Activated gamma-delta T cell treated with anti-CD3 and anti-CD28 coated beads, Interleukin-2, amount 50 U/mL, for 16 hours (primary cell): ENCODE data around the gene B4GALNT3.

Experiments
- DNase-seq: peaks from one replicate; pipeline ENCODE4 v3.0.0-alpha.2; 2020; ENCODE audit warnings: low read depth

The B4GALNT3 gene

GRCh38 chr12:559906-560455, 100.2 kb downstream of the B4GALNT3 start:
- DNase-seq: no peak

GRCh38 chr12:560691-561390, 101.1 kb downstream of the B4GALNT3 start:
- no peak for DNase-seq

- DNase-seq: no peak
Measured at GRCh38 chr12:561391-561705, 101.6 kb downstream of the B4GALNT3 start.

GRCh38 chr12:561908-562593, 102.3 kb downstream of the B4GALNT3 start:
- DNase-seq: no peak

- DNase-seq: no peak
Measured at GRCh38 chr12:562634-563033, 102.9 kb downstream of the B4GALNT3 start.

- peak; percentile 32 for DNase-seq
Measured at GRCh38 chr12:563250-563781, 103.6 kb downstream of the B4GALNT3 start.

GRCh38 chr12:563787-564298, 104.1 kb downstream of the B4GALNT3 start:
- DNase-seq: no peak

- DNase-seq: no peak
Measured at GRCh38 chr12:565161-565560, 105.4 kb downstream of the B4GALNT3 start.

GRCh38 chr12:565589-566105, 105.9 kb downstream of the B4GALNT3 start:
- DNase-seq: no peak

- DNase-seq: no peak
Measured at GRCh38 chr12:568486-568885, 108.7 kb downstream of the B4GALNT3 start.

- DNase-seq: no peak
Measured at GRCh38 chr12:569091-569676, 109.4 kb downstream of the B4GALNT3 start.

GRCh38 chr12:569803-570434, 110.2 kb downstream of the B4GALNT3 start:
- DNase-seq: peak; percentile 83

- DNase-seq: no peak
Measured at GRCh38 chr12:570435-570920, 110.7 kb downstream of the B4GALNT3 start.

- DNase-seq: no peak
Measured at GRCh38 chr12:570921-571794, 111.4 kb downstream of the B4GALNT3 start.

GRCh38 chr12:571795-572531, 112.2 kb downstream of the B4GALNT3 start:
- no peak for DNase-seq

- no peak for DNase-seq
Measured at GRCh38 chr12:572532-572899, 112.8 kb downstream of the B4GALNT3 start.

GRCh38 chr12:573232-573631, 113.5 kb downstream of the B4GALNT3 start:
- DNase-seq: no peak

GRCh38 chr12:574475-575128, 114.9 kb downstream of the B4GALNT3 start:
- DNase-seq: no peak

- no peak for DNase-seq
Measured at GRCh38 chr12:575129-575502, 115.4 kb downstream of the B4GALNT3 start.
